ENCODE data around the gene DENND4A.
"Not testable (repeated sequence)": the region's sequence is repeated elsewhere in the genome, so short reads cannot be mapped to it uniquely, and the experiment has no call there.

DENND4A gene

DNA sequence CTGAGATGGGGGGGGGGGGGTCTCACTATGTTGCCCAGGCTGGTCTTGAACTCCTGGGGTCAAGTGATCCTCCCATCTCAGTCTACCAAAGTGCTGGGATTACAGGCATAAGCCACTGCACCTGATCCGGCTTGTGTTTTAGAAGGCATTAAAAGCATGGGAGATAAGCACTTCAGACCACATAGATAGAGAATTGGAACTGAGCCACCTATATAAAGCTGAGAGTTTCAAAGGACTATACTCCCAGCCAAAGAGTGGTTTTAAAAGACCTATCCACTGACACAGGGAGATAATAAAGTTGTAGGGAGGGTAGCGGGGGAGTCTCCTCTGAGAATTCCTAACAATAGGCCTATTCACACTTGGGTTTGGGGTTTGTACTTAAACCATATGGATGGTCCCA lies 34.8 kb downstream of the DENND4A start:
- DNase-seq (ENCODE audit: low read depth in 2 of 2): no peak

DNA sequence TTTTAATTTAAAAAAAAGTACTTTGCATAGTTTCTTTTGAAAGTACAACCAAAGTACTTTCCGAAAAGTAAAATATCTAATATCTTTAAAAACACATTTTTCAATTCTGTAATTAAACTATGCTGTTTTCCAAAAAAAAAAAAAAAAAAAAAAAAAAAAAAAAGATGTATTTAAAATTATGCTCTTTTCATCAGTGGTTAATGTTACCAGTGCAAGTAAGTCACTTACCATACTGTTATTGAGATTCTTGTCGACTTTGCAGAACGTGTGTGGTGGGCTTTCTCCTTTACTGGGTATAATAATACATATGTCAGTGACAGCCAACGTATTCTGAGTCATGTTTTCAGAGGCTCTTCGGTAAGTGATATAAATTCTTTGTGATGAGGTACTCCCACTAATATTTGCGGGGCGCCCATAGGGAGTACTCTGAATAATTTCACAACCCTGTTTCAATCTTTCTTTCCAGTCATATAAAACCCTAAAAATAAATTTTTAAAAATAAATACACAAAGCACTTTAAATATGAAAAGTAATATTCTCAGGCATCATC lies 39.9 kb downstream of the DENND4A start:
- DNase-seq (ENCODE audit: low read depth in 2 of 2): no peak

DNA sequence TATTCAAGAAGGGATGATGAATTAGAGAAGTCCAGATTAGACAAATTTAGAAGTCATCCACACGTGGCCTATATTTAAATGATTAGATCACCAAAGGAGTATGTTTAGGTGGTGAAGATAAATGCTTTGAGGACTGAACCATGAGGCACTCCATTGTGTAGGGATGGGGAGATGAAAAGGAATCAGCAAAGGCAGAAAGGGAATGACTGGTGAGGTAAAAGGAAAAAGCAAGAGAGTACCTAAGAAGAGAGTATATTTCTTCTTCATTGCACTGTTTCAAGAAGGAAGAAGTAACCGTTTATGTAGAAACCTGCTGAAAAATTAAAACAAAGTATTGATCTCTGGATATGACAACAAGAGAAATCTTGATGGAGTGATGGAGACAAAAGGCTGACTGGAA lies 40.7 kb downstream of the DENND4A start:
- no peak for DNase-seq (ENCODE audit: low read depth in 2 of 2)

DNA sequence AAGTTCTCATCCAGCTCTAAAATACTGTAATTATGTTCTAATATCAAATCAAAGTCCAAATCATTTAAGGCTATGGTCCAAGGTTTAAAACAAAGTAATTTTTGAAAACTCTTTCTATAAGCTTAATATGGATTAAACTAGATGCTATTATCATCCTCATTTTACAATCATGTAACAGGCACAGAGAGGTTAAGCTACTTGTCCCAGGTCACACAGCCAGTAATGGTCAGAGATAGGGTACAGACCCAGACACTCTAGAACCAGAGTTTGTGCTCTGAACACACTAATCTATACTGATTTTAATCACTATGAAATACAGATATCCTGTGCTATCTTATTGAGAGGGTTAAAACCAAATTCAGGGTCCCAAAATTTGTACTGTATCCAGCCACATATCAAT lies 44.8 kb downstream of the DENND4A start:
- no peak for DNase-seq (ENCODE audit: low read depth in 2 of 2)

DNA sequence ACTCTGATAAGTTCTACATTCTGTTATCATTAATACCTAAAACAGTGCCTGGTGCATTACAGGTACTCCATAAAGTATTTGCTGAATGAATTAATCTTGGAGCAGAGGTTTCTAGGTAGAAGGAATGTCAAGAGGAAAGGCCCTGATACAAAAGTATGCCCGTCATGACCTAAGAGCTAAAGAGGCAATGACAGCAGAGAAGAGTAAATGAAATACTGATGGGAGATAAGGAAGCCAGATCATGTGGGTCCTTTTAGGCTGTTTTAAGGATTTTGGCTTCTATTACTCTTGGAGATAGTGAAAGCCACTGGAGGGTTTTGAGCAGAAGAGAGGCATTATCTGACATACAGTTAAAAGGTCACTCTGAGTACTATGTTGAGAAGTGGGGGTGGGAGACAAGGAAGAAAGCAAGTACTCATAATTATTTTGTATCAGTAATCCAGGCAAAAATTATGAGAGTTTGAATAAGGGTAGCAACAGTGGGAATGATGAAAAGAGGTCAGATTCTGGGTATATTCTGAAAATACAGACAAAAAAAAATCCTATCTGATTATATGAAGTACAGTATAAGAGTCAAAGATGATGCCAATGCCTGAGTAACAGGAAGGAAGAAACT lies 48.3 kb downstream of the DENND4A start:
- no peak for DNase-seq (ENCODE audit: low read depth in 2 of 2)

DNA sequence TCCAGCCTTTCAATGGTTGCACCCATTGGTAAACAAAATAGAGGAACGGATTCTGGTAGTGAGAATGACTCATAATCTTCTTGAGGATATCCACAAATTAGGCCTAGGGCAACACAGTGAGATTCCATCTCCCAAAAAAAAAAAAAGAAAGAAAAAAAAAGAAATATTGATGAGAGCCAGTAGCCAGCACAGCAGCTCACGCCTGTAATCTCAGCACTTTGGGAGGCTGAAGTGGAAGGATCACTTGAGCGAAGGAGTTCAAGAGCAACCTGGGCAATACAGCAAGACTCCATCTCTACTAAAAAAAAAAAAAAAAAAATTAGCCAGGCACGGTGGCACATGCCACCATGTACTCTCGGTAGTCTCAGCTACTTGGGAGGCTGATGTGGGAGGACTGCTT lies 51.9 kb downstream of the DENND4A start:
- DNase-seq (ENCODE audit: low read depth in 2 of 2): no peak

DNA sequence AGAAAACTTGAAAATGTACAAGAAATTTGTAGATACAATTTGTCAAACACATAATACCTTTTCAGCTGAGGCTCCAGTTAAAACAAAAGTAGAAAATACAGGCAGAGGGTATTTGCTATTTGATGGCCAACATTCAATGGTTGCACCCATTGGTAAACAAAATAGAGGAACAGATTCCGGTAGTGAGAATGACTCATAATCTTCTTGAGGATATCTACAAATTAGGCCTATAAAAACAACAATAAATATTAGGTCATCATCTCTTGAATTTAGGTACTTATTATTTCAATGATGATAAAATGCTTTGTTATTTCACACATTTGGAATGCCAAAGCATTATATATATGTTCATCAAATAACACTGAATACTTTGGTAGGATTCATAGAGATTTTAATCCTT lies 53.4 kb downstream of the DENND4A start:
- DNase-seq (ENCODE audit: low read depth in 2 of 2): no peak

DNA sequence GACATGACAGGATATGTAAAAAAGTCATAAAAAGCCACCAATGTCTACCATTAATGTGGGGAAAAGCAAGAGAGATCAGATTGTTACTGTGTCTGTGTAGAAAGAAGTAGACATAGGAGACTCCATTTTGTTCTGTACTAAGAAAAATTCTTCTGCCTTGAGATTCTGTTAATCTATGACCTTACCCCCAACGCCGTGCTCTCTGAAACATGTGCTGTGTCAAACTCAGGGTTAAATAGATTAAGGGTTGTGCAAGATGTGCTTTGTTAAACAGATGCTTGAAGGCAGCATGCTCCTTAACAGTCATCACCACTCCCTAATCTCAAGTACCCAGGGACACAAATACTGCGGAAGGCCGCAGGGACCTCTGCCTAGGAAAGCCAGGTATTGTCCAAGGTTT lies 58.5 kb downstream of the DENND4A start:
- not testable (repeated sequence) for DNase-seq (ENCODE audit: low read depth in 2 of 2)

DNA sequence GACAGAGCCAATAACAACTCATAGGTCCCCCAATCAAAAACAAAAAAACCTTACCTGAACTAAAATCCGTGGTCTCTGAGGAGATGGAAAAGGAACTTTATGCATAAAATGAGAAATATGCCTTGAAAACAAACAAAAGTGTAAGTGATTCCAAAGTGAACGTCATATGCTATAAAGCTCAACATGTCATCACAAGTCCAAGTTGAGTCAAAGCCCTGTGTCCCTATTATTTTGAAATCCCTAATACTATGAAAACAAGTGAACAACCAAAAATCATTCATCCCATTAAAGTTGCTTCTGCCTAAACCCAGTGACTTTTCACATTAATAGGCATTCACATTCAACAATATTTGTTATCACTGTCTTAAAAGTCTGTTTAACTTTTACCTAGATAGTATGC lies 59.4 kb downstream of the DENND4A start:
- DNase-seq (ENCODE audit: low read depth in 2 of 2): no peak

DNA sequence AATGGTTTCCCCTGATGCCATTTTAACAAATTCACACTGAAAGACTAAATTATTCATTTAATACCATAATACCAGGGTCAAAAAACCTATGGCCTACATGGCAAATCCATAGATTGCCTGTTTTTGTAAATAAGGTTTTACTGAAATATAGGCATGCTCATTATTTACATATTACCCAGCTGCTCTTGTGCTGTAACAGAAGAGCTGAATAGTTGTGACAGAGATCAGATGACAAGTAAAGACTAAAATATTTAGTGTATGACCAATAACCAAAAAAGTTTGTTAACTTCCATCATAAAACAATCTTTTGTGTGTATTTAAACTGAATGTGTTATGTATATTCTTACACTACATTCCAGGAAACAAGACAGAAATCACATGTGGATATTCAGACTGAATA lies 60.2 kb downstream of the DENND4A start:
- DNase-seq (ENCODE audit: low read depth in 2 of 2): no peak

DNA sequence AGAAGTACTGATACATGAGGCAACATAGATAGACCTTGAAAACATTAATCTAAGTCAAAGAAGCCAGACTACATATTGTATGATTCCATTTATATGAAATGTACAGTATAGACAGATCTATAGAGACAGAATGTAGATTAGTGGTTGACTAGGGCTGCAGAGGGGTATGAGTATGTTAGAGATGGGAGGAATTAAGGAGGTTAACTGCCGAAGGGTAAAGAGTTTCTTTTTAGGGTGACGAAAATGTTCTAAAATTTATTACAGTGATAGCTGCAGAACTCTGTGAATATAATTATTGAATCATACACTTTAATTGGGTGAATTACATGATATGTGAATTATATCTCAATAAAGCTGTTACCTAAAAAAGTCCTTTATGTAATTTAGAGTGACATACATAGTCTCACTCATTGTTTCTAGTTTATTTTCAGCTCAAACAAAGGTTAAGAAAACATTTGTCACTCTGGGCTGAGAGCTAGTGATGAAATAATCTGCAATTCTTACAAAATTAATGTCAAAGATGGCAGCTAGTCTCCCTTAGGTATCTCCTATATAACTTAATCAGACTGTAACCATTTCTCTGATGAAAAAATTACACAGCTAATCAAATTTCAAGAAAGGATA lies 61.4 kb downstream of the DENND4A start:
- no peak for DNase-seq (ENCODE audit: low read depth in 2 of 2)

DNA sequence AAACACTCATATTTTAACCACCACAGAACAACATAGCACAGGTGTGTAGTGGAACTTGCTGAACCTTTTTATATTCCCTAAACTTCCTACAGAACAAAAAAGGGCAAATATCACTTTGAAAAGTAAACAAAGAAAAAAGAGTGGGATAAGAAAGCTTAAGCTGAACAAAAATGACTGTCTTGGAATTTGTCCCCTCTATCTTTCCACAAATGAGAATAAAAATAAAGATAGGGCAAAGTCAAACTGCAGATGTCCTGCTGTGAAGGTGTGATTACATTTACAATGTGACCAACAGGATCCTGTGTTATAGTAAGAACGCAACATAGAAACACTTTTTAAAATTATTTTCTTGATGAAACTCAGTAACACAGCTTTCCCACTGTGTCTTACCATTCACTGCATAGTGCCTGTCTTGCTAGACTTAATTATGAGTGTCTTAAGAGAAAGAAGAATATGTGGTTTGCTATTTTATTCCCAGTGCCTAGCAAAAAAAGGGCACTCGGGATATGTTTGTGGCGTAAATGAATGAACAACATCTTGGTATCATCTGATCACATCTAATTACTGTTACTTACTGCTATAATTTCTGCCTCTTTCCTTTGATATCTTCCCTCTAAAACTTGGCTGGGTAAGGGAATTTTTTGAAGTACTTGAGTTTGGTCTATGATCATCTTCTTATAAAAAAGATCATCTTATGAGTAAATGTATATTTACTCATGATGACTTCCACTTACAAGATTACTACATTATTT lies 67.5 kb downstream of the DENND4A start:
- no peak for DNase-seq (ENCODE audit: low read depth in 2 of 2)

DNA sequence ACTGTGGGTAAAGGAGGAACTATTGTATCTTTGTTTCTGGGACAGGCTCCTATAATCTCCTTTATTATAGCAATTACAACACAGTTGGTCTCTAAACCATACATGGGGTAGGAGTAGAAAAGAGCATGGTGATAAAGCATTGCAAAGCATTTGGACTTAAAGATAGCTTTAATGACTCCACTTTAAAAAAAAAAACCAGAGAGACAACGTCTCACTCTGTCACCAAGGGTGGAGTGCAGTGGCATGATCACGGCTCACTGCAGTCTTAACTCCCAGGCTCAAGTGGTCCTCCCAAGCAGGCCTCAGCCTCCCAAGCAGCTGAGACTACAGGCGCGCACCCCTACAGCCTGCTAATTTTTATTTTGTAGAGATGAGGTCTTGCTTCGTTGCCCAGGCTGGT lies 68.2 kb downstream of the DENND4A start:
- no peak for DNase-seq (ENCODE audit: low read depth in 2 of 2)

DNA sequence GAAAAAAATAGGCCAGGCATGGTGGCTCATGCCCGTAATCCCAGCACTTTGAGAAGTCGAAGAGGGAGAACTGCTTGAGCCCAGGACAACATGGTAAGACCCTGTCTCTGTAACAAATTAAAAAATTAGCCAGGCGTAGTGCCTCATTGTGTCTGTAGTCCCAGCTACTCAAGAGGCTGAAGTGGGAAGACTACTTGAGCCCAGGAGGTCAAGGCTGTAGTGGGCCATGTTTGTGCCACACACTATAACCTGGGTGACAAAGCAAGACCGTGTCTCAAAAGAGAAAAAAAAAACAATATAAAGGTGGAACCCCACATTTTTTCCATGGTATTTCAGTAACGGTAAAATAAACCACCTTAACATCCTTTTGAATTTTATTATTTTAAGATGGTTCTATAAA lies 69.9 kb downstream of the DENND4A start:
- no peak for DNase-seq (ENCODE audit: low read depth in 2 of 2)

DNA sequence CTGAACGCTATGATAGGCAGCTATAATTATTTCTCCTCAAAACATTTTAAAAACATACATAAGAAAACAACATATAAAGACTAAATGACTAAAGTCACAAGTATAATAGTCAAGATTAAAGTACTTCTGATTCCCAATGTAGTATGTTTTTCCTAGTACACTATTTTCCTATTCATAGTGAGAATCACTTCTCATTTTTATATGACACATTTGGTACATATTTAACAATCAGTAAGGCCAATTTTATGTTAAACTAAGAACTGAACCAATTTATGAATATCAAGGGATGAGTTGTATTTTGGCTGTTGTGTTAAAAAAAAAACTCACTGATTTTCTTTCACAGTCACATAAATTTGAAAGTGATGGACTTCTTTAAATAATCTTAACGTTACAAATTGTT lies 79.7 kb downstream of the DENND4A start:
- no peak for DNase-seq (ENCODE audit: low read depth in 2 of 2)

DNA sequence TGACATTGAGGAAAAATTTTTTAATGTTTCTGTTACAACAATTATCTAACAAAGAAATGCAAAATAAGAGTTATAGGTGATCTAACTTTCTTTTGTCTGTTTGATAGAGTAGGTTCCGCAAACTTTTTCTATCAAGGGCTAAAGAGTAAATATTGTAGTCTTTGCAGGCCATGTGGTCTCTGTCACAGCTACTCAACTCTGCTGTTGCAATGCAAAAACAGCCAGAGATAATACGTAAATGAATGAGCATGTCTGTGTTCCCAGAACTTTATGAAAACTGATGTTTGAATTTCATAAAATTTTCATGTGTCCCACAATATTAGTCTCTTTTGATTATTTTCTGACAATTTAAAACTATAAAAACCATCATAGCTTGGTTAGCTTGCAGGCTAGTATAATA lies 97.0 kb downstream of the DENND4A start:
- DNase-seq (ENCODE audit: low read depth in 2 of 2): no peak

DNA sequence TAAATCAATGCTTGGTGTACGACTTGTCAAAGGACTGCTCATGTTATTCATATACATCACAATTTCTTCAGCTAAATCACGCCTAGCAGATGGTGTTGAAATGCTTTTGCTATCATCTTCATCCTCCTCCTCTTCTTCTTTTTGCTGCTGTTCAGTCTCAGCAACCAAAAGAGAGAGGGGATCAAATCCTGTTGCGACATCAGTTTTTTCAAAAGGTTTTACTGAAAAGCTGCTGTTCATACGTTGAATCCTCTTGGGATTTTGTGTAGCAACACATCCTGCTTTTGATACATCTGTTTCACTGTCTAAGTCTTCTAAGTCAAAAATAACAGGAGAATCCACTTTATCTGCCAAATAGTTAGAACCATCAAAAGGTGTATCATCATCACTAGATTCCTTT lies 101.3 kb downstream of the DENND4A start:
- no peak for DNase-seq (ENCODE audit: low read depth in 2 of 2)

DNA sequence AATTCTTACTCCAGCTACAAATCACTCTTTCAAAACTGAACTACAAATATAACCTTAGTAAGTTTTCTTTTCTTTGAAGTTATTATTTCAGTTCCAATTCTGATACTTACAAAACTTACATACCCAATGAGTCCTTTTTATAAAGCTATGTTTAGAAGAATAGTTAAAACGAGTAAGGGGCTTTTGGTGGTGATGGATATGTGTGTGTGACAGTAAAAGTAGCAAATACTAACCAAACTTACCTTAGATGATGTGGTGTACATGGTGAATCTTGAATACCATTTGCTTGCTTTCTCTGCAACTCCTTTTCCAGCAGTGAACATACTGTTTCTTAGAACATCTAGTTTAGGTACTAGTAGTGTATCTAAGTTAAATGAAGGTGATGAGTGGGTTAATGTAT lies 101.9 kb downstream of the DENND4A start:
- no peak for DNase-seq (ENCODE audit: low read depth in 2 of 2)

DNA sequence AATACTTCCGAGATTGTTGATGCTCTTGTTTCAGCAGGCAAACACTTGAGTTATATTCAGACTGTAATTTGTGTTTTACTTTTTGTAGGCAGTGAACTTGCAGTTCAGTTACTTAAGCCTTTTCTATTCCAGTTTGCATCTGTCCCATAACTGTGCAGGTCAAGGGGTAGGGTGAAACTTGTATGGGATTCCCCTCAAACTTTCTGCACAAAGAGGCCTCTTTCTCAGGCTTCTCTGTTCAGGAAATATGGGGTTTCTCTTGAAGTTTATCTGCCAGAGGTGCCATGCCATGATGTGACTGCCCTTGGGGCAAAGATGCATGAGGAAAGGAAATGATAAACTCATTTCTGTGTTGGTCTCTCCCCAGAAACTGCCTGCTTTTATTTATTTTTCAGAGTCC lies 103.6 kb downstream of the DENND4A start:
- DNase-seq (ENCODE audit: low read depth in 2 of 2): no peak

DNA sequence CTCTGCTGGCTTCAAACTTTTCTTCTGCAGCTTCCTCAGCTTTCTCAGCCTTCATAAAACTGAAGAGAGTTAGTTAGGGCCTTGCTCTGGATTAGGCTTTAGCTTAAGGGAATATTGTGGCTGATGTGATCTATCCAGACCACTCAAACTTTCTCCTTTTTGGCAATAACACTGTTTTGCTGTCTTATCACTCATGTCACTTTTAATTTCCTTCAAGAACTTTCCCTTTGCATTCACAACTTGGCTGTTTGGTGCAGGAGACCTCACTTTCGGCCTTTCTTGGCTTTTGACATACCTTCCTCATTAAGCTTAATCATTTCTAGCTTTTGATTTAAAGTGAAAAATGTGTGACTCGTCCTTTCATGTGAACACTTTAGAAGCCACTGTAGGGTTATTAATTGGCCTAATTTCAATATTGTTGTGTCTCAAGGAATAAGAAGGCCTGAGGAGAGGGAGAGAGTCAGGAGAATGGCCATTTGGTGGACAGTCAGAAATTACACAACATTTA lies 109.6 kb downstream of the DENND4A start:
- no peak for DNase-seq (ENCODE audit: low read depth in 2 of 2)

DNA sequence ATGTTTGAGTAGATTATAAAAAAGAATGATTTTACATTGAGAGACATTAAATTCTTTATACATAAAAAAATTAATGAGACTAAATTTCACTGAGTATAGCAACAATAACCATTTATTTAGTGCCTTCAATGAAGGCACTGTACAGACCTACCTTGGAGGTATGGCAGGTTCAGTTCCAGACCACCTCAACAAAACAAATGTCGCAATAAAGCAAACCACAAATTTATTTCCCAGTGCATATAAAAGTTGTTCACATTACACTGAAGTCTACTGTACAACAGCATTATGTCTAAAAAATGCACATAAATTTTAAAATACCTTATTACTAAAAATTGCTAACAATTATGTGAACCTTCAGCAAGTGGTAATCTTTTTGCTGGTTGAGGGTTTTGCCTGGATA lies 111.5 kb downstream of the DENND4A start:
- no peak for DNase-seq (ENCODE audit: low read depth in 2 of 2)

DNA sequence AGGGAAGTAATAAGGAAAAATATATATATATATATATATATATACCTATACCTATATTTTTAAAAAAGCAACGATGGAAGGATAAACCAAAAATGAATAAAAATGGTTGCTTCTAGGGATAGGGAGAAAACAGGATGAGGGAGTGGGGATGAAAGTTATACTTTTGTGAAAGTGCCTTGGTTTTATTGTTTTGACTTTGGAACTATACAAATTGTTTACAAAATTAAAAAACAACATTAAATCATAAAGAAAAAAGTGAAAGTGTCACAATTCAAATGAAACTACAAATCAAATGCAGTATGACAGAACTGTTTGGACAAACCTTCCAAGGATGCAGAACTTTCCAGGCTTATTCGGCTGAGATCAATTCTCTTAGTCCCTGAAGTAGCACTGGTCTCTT lies 116.0 kb downstream of the DENND4A start:
- DNase-seq (ENCODE audit: low read depth in 2 of 2): no peak

DNA sequence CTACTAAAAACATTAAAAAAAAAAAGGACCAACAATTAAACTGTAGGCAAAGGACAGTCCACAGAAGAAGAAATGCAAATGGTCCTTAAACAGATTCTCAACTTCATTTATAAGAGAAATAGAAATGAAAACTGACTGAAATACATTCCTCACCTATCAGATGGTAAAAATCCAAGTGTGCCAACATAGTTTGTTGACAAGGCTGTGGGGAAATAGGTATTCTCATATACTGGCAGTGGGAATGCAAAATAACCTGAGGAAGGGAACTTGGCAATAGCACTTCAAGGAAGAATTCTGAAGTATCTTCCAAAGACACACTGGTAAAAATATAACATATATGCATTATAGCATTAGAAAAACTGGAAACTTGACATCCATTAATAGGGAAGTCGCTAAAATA lies 116.5 kb downstream of the DENND4A start:
- DNase-seq (ENCODE audit: low read depth in 2 of 2): no peak
